ENCODE data around the gene ADGRV1.

The ADGRV1 gene

DNA sequence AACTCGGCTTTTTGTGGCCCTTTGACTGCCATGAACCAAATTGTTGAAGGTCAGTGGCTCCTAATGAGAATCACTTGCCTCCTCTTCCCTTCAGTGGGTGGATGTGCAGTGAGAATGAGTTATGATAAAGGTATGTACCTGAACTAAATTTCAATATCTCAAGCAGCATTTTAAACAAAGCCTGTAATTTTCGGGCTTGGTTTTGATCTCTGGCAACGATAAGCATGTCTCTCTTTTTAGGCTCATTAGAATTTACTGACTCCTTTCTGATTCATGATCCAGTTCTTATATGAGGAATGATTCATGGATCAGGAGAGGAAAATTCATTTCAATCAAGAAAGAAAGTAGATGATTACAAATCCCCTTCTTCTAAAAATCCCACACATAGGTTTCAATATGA, 519.0 kb downstream of the ADGRV1 start:
- TF ChIP-seq, protein P1, sequence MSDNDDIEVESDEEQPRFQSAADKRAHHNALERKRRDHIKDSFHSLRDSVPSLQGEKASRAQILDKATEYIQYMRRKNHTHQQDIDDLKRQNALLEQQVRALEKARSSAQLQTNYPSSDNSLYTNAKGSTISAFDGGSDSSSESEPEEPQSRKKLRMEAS (IDR thresholded peaks at IDR 0.05): no peak
- no peak for TF ChIP-seq YY1 (IDR thresholded peaks at IDR 0.05; ENCODE audit: low read depth)
- TF ChIP-seq, protein P2, sequence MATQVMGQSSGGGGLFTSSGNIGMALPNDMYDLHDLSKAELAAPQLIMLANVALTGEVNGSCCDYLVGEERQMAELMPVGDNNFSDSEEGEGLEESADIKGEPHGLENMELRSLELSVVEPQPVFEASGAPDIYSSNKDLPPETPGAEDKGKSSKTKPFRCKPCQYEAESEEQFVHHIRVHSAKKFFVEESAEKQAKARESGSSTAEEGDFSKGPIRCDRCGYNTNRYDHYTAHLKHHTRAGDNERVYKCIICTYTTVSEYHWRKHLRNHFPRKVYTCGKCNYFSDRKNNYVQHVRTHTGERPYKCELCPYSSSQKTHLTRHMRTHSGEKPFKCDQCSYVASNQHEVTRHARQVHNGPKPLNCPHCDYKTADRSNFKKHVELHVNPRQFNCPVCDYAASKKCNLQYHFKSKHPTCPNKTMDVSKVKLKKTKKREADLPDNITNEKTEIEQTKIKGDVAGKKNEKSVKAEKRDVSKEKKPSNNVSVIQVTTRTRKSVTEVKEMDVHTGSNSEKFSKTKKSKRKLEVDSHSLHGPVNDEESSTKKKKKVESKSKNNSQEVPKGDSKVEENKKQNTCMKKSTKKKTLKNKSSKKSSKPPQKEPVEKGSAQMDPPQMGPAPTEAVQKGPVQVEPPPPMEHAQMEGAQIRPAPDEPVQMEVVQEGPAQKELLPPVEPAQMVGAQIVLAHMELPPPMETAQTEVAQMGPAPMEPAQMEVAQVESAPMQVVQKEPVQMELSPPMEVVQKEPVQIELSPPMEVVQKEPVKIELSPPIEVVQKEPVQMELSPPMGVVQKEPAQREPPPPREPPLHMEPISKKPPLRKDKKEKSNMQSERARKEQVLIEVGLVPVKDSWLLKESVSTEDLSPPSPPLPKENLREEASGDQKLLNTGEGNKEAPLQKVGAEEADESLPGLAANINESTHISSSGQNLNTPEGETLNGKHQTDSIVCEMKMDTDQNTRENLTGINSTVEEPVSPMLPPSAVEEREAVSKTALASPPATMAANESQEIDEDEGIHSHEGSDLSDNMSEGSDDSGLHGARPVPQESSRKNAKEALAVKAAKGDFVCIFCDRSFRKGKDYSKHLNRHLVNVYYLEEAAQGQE (IDR thresholded peaks at IDR 0.05; ENCODE audit: low read depth): no peak
- TF ChIP-seq CREB1 (IDR thresholded peaks at IDR 0.05; ENCODE audit: low read depth): no peak
- TF ChIP-seq TEAD4 (IDR thresholded peaks at IDR 0.05): no peak
- no peak for TF ChIP-seq TAF1 (IDR thresholded peaks at IDR 0.05; ENCODE audit: low read depth)
- no peak for TF ChIP-seq ZBTB7A (IDR thresholded peaks at IDR 0.05; ENCODE audit: low read depth)
- no peak for TF ChIP-seq EP300 (IDR thresholded peaks at IDR 0.05; ENCODE audit: borderline replicate concordance)
- no peak for TF ChIP-seq CEBPB (IDR thresholded peaks at IDR 0.05)
- no peak for TF ChIP-seq TCF12 (IDR thresholded peaks at IDR 0.05; ENCODE audit: low read depth)
- TF ChIP-seq, protein P3, sequence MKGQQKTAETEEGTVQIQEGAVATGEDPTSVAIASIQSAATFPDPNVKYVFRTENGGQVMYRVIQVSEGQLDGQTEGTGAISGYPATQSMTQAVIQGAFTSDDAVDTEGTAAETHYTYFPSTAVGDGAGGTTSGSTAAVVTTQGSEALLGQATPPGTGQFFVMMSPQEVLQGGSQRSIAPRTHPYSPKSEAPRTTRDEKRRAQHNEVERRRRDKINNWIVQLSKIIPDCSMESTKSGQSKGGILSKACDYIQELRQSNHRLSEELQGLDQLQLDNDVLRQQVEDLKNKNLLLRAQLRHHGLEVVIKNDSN (IDR thresholded peaks at IDR 0.05): no peak
- TF ChIP-seq EGR1 (IDR thresholded peaks at IDR 0.05): no peak
- TF ChIP-seq RAD21 (IDR thresholded peaks at IDR 0.05; ENCODE audit: low read depth): no peak

DNA sequence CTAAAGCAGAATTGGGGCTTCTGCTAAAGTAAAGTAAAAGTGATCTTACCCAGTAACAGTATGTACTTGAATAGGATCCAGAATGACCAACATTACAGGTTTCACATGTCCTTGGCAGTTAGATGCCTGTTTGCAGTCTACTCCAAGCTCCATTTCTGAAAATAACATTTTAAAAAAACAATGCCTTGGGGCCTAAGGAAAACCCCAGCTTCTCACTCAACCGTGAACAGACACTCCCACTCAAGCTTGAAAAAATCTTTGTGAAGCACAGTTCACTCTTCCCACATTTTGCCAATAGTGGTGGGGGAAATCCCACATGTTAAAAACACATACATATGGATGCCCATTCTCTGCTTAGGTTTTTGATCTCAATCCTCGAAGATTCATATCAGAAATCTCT, 520.4 kb downstream of the ADGRV1 start:
- TF ChIP-seq YY1 (IDR thresholded peaks at IDR 0.05; ENCODE audit: low read depth): no peak
- TF ChIP-seq, protein P2 (IDR thresholded peaks at IDR 0.05; ENCODE audit: low read depth): no peak
- no peak for TF ChIP-seq TAF1 (IDR thresholded peaks at IDR 0.05; ENCODE audit: low read depth)
- no peak for TF ChIP-seq FOXM1 (IDR thresholded peaks at IDR 0.05; ENCODE audit: borderline replicate concordance, low read depth)
- no peak for TF ChIP-seq TCF12 (IDR thresholded peaks at IDR 0.05; ENCODE audit: low read depth)

DNA sequence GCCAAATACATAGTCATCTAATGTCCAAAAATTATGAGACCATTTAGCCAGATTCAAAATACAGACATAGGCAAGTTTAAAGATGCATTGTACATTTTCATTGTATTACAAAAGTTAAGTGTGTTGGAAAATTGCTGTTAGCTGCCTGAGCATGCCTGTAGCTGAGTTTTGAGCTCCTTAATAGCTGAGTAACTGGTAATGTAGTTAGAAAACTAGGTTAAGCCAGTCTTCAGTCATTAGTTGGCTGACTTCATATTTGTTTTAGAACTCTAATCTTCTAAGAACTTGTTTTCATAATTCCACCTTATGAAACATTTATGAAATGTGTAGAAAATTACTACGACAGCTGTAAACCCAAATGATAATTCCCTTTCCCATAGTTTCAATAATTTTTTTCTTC, 531.2 kb downstream of the ADGRV1 start:
- TF ChIP-seq FOXM1 (IDR thresholded peaks at IDR 0.05; ENCODE audit: borderline replicate concordance, low read depth) (no peak), YY1 (IDR thresholded peaks at IDR 0.05; ENCODE audit: low read depth) (no peak), RAD21 (IDR thresholded peaks at IDR 0.05; ENCODE audit: low read depth) (no peak), ZBTB7A (IDR thresholded peaks at IDR 0.05; ENCODE audit: low read depth) (no peak), EGR1 (IDR thresholded peaks at IDR 0.05) (no peak), CREB1 (IDR thresholded peaks at IDR 0.05; ENCODE audit: low read depth) (no peak), NFIC (IDR thresholded peaks at IDR 0.05) (no peak), TEAD4 (IDR thresholded peaks at IDR 0.05) (no peak), CEBPB (IDR thresholded peaks at IDR 0.05) (no peak), TAF1 (IDR thresholded peaks at IDR 0.05; ENCODE audit: low read depth) (no peak), TCF12 (IDR thresholded peaks at IDR 0.05; ENCODE audit: low read depth) (no peak), EP300 (IDR thresholded peaks at IDR 0.05; ENCODE audit: borderline replicate concordance) (no peak)
- TF ChIP-seq, protein P2 (IDR thresholded peaks at IDR 0.05; ENCODE audit: low read depth): no peak
- TF ChIP-seq, protein P3 (IDR thresholded peaks at IDR 0.05): no peak
- TF ChIP-seq, protein P1 (IDR thresholded peaks at IDR 0.05): no peak

DNA sequence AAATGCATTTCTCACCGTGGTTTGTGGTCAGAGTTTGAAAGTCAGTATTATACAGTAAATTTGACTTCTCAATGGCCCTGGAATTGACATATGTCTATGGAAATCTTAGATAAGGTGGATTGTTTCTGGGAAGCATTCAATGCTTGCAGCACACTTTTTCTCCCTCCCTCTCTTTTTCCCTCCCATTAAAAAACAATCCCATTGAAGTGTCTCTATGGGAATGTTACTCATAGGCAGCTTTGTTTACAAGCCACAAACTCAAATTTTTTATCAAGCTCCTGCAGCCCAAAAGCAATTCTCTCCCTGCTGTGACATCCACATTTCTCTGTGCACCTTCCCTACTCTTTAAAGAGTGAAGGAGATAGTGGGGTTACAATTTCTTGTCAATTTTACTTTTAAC, 532.4 kb downstream of the ADGRV1 start:
- TF ChIP-seq, protein P1 (IDR thresholded peaks at IDR 0.05): no peak
- TF ChIP-seq TCF12 (IDR thresholded peaks at IDR 0.05; ENCODE audit: low read depth) (no peak), ZBTB7A (IDR thresholded peaks at IDR 0.05; ENCODE audit: low read depth) (no peak), YY1 (IDR thresholded peaks at IDR 0.05; ENCODE audit: low read depth) (no peak), NFIC (IDR thresholded peaks at IDR 0.05) (no peak), CREB1 (IDR thresholded peaks at IDR 0.05; ENCODE audit: low read depth) (no peak)
- TF ChIP-seq, protein P3 (IDR thresholded peaks at IDR 0.05): no peak
